HepG2 (cell line): ENCODE data around the gene CYP26A1. TPM values are rescaled to one million over a fixed set of nuclear protein-coding genes. Genes with fewer than 3 reads are reported as not detected.

Experiments
- ARID4A ChIP-seq: sonication (generic); formaldehyde crosslinking; IDR thresholded peaks from 2 replicates; pipeline ENCODE4 v1.5.0; 2020; ENCODE audit warnings: mild to moderate bottlenecking, missing genetic modification reagents, borderline replicate concordance
- ASH2L ChIP-seq: fragments of 300-600, 200-600 bp; sonication (generic); IDR thresholded peaks from 2 replicates; pipeline ENCODE4 v1.7.0; 2017; ENCODE audit warnings: low read depth, mild to moderate bottlenecking, moderate library complexity, mixed read lengths, low read length; ENCODE audit not compliant: insufficient read length
- CBFB ChIP-seq: sonication (generic); formaldehyde crosslinking; IDR thresholded peaks from 2 replicates; pipeline ENCODE4 v1.4.0; 2020; ENCODE audit warnings: missing genetic modification reagents
- EEA1 ChIP-seq: sonication (generic); formaldehyde crosslinking; IDR thresholded peaks from 2 replicates; pipeline ENCODE4 v1.5.1; 2020; ENCODE audit warnings: mild to moderate bottlenecking, missing genetic modification reagents, borderline replicate concordance
- FLYWCH1 ChIP-seq: sonication (generic); formaldehyde crosslinking; IDR thresholded peaks from 2 replicates; pipeline ENCODE4 v1.8.1; 2023; ENCODE audit warnings: mild to moderate bottlenecking, missing genetic modification reagents
- HMG20A ChIP-seq: IDR thresholded peaks from 2 replicates; pipeline ENCODE4 v1.6.1; 2016; ENCODE audit warnings: borderline replicate concordance
- HNRNPL ChIP-seq: fragments of 200-400 bp; formaldehyde crosslinking; IDR thresholded peaks from 2 replicates; pipeline ENCODE4 v1.6.1; 2017; ENCODE audit warnings: mild to moderate bottlenecking, low read depth, low read length
- KLF11 ChIP-seq: IDR thresholded peaks from 2 replicates; pipeline ENCODE4 v1.6.1; 2016; ENCODE audit warnings: missing compliant biosample characterization
- MYC ChIP-seq: sonication (generic); formaldehyde crosslinking; IDR thresholded peaks from 2 replicates; pipeline ENCODE4 v1.9.0; 2021; ENCODE audit warnings: missing genetic modification reagents, borderline replicate concordance
- PAF1 ChIP-seq: IDR thresholded peaks from 2 replicates; pipeline ENCODE4 v1.6.1; 2016; ENCODE audit warnings: missing genetic modification reagents, missing compliant biosample characterization
- SAP130 ChIP-seq: IDR thresholded peaks from 2 replicates; pipeline ENCODE4 v1.6.1; 2016; ENCODE audit warnings: low read depth
- SKIL ChIP-seq: sonication (generic); formaldehyde crosslinking; IDR thresholded peaks from 2 replicates; pipeline ENCODE4 v1.8.0; 2022; ENCODE audit warnings: missing genetic modification reagents, mild to moderate bottlenecking, moderate library complexity, borderline replicate concordance
- TCF7 ChIP-seq: sonication (generic); IDR thresholded peaks from 2 replicates; pipeline ENCODE4 v1.6.1; 2016; ENCODE audit warnings: antibody characterized with exemption, low read depth
- ZNF136 ChIP-seq: sonication (generic); formaldehyde crosslinking; IDR thresholded peaks from 2 replicates; pipeline ENCODE4 v1.8.1; 2022; ENCODE audit warnings: low read depth, mild to moderate bottlenecking, moderate library complexity, missing genetic modification reagents
- ZNF496 ChIP-seq: sonication (generic); formaldehyde crosslinking; IDR thresholded peaks from 2 replicates; pipeline ENCODE4 v1.8.1; 2023; ENCODE audit warnings: mild to moderate bottlenecking, moderate library complexity, missing genetic modification reagents; ENCODE audit not compliant: insufficient replicate concordance
- ZNF607 ChIP-seq: sonication (generic); formaldehyde crosslinking; IDR thresholded peaks from 2 replicates; pipeline ENCODE4 v1.5.1; 2020; ENCODE audit warnings: missing genetic modification reagents, mild to moderate bottlenecking, borderline replicate concordance
- ZSCAN21 ChIP-seq: sonication (generic); formaldehyde crosslinking; IDR thresholded peaks from 2 replicates; pipeline ENCODE4 v1.8.0; 2022; ENCODE audit warnings: mild to moderate bottlenecking, missing genetic modification reagents, moderate library complexity, borderline replicate concordance
- polyA plus RNA-seq, 8 experiments: library from polyadenylated mRNA; depleted of rRNA in 3 of 8; stranded (reverse) in 7 of 8; unstranded in 1 of 8; fragments of >200 nt; fragmentation: Illumina TruSeq in 4 of 8; extraction: Trizol in 4 of 8; gene quantifications; 2 replicates each; pipeline versions ENCODE4 v1.2.1 to v1.2.3, GENCODE V29; 2011 to 2016; ENCODE audit warnings: low read depth in 4 of 8, missing spikeins in 1 of 8, mixed read lengths in 1 of 8; ENCODE audit not compliant: insufficient read depth in 1 of 8
- total RNA-seq, 5 experiments: library from RNA; depleted of rRNA; stranded (reverse); fragments of >200 nt; fragmentation: Illumina TruSeq; extraction: Trizol; gene quantifications; 2 replicates each; pipeline ENCODE4 v1.2.3, GENCODE V29; 2016; ENCODE audit warnings: low read depth in 1 of 5
- TF ChIP-seq, protein P1 (sequence below): IDR thresholded peaks from 2 replicates; pipeline ENCODE4 v1.6.1; 2016; ENCODE audit warnings: mild to moderate bottlenecking, missing biosample characterization, missing genetic modification reagents
- TF ChIP-seq, protein P2 (sequence below): sonication (generic); formaldehyde crosslinking; IDR thresholded peaks from 2 replicates; pipeline ENCODE4 v1.4.0; 2020; ENCODE audit warnings: mild to moderate bottlenecking, missing genetic modification reagents
- TF ChIP-seq, protein P3 (sequence below): IDR thresholded peaks from 2 replicates; pipeline ENCODE4 v1.6.1; 2016; ENCODE audit warnings: control low read depth

The CYP26A1 gene
- total and polyA plus RNA-seq, 2 of the 13 experiments (the other 11 are each of a cell fraction or from before 2014, with no cell fraction given): 0.15 TPM; not detected in 1

DNA sequence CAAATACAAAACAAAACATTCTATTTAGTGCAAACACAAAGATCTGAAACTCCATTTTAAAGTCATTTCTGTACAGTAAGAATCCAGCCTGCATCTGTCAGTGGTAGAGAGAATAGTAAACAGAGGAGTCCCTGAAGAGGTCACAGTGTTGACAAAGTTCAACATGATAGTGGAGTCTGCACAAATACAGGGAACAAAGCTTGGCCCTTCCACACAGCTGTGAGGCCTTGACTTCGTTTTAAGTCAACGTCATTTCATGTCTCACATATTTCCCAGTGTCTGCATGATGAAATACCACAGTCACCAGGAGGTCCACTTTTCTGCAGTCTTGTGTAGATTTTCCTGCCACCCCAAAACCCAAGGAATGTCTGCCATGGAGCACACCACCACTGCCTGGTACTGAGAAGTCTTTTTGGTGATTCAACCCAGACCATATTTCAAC, 33.0 kb downstream of the CYP26A1 start (continued):
- no peak for TF ChIP-seq ZNF136
- TF ChIP-seq ARID4A: peak; percentile 52; the same call in 1 of the 2 replicates
- TF ChIP-seq ZSCAN21: no peak
- no peak; the same call in 1 of the 2 replicates for TF ChIP-seq KLF11 (CRISPR knock-in tag)
- TF ChIP-seq HNRNPL: no peak
- peak; percentile 66 for TF ChIP-seq ASH2L
- TF ChIP-seq EEA1: no peak
- TF ChIP-seq HMG20A (CRISPR knock-in tag): peak; percentile 93
- TF ChIP-seq, protein P1, sequence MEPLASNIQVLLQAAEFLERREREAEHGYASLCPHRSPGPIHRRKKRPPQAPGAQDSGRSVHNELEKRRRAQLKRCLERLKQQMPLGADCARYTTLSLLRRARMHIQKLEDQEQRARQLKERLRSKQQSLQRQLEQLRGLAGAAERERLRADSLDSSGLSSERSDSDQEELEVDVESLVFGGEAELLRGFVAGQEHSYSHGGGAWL (CRISPR knock-in tag): no peak
- TF ChIP-seq SKIL: peak; percentile 96
- TF ChIP-seq CBFB: peak; percentile 65; the same call in 1 of the 2 replicates
- TF ChIP-seq, protein P2, sequence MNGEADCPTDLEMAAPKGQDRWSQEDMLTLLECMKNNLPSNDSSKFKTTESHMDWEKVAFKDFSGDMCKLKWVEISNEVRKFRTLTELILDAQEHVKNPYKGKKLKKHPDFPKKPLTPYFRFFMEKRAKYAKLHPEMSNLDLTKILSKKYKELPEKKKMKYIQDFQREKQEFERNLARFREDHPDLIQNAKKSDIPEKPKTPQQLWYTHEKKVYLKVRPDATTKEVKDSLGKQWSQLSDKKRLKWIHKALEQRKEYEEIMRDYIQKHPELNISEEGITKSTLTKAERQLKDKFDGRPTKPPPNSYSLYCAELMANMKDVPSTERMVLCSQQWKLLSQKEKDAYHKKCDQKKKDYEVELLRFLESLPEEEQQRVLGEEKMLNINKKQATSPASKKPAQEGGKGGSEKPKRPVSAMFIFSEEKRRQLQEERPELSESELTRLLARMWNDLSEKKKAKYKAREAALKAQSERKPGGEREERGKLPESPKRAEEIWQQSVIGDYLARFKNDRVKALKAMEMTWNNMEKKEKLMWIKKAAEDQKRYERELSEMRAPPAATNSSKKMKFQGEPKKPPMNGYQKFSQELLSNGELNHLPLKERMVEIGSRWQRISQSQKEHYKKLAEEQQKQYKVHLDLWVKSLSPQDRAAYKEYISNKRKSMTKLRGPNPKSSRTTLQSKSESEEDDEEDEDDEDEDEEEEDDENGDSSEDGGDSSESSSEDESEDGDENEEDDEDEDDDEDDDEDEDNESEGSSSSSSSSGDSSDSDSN (CRISPR knock-in tag): no peak
- TF ChIP-seq PAF1 (CRISPR knock-in tag): no peak
- TF ChIP-seq, protein P3, sequence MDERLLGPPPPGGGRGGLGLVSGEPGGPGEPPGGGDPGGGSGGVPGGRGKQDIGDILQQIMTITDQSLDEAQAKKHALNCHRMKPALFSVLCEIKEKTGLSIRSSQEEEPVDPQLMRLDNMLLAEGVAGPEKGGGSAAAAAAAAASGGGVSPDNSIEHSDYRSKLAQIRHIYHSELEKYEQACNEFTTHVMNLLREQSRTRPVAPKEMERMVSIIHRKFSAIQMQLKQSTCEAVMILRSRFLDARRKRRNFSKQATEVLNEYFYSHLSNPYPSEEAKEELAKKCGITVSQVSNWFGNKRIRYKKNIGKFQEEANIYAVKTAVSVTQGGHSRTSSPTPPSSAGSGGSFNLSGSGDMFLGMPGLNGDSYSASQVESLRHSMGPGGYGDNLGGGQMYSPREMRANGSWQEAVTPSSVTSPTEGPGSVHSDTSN (CRISPR knock-in tag): no peak; the same call in 1 of the 2 replicates
- TF ChIP-seq MYC (CRISPR knock-in tag): no peak
- TF ChIP-seq ZNF496 (CRISPR knock-in tag): no peak
- TF ChIP-seq TCF7: peak; percentile 85
- TF ChIP-seq SAP130 (CRISPR knock-in tag): peak; percentile 88
- no peak for TF ChIP-seq FLYWCH1 (CRISPR knock-in tag)
- no peak for TF ChIP-seq ZNF607 (CRISPR knock-in tag)
